Endometrium (tissue), 2 donors: Measurements from ENCODE around the gene C1QTNF5.

Experiments
- FAIRE-seq: peaks from 2 replicates; lab custom pipeline; 2012; peaks lifted over from hg19 to GRCh38; lab: Jason Lieb, UNC
- donor health status: control.
- donor health status: control.

The C1QTNF5 gene

GRCh38 chr11:119338318-119338890, 2.3 kb downstream of the C1QTNF5 start:
- peak; percentile 69 for FAIRE-seq

- FAIRE-seq = no peak
These were observed 2.9 kb downstream of the C1QTNF5 start for GRCh38 chr11:119337581-119338317.

- no peak for FAIRE-seq
These were observed 3.8 kb downstream of the C1QTNF5 start for GRCh38 chr11:119336744-119337469.

- no peak for FAIRE-seq
These were observed 4.8 kb downstream of the C1QTNF5 start for GRCh38 chr11:119335655-119336543.

- no peak for FAIRE-seq
These were observed 5.5 kb downstream of the C1QTNF5 start for GRCh38 chr11:119335091-119335654.

- peak; percentile 99 for FAIRE-seq
These were observed 6.3 kb downstream of the C1QTNF5 start, which contains the start of gene RNF26 for GRCh38 chr11:119334174-119334930. RNF26 (plus strand) TSS chr11:119334527; CDS start chr11:119335123, 596 bp downstream.

GRCh38 chr11:119332111-119332765, 8.4 kb downstream of the C1QTNF5 start:
- no peak for FAIRE-seq

- FAIRE-seq = no peak
These were observed 10.4 kb downstream of the C1QTNF5 start for GRCh38 chr11:119330237-119330636.

GRCh38 chr11:119329320-119329719, 11.4 kb downstream of the C1QTNF5 start:
- no peak for FAIRE-seq

GRCh38 chr11:119324189-119324588, 16.5 kb downstream of the C1QTNF5 start:
- no peak for FAIRE-seq

- FAIRE-seq = no peak
These were observed 17.1 kb downstream of the C1QTNF5 start for GRCh38 chr11:119323532-119324033.

- no peak for FAIRE-seq
These were observed 17.7 kb downstream of the C1QTNF5 start for GRCh38 chr11:119322921-119323531.

GRCh38 chr11:119322360-119322739, 18.3 kb downstream of the C1QTNF5 start:
- FAIRE-seq = no peak

- no peak for FAIRE-seq
These were observed 19.7 kb downstream of the C1QTNF5 start for GRCh38 chr11:119320776-119321524.

GRCh38 chr11:119320240-119320775, 20.4 kb downstream of the C1QTNF5 start:
- FAIRE-seq = no peak

- FAIRE-seq = no peak
These were observed 20.9 kb downstream of the C1QTNF5 start for GRCh38 chr11:119319700-119320239.

- no peak for FAIRE-seq
These were observed 21.5 kb downstream of the C1QTNF5 start for GRCh38 chr11:119319136-119319699.
